Mesenchymal stem cell (in vitro differentiated cells and primary cell): ENCODE measurements around the gene SLFN5.

Experiments
- DNase-seq: peaks from one replicate; pipeline ENCODE4 v3.0.0-alpha.2; 2013
- H2AFZ ChIP-seq: one replicate; pipeline ENCODE4 v1.6.1; 2013; ENCODE audit warnings: low read depth, mild to moderate bottlenecking, control low read depth, inconsistent platforms, low read length, moderate library complexity
- H2AK5ac ChIP-seq: 2 replicates; pipeline ENCODE4 v1.6.1; 2013; ENCODE audit warnings: low read length, moderate library complexity, mild to moderate bottlenecking, inconsistent platforms; ENCODE audit not compliant: severe bottlenecking
- H2BK120ac ChIP-seq: one replicate; pipeline ENCODE4 v1.6.1; 2013; ENCODE audit warnings: low read depth, mild to moderate bottlenecking, inconsistent platforms, low read length, moderate library complexity
- H2BK12ac ChIP-seq, 2 experiments: one replicate each; pipeline ENCODE4 v1.6.1; 2013; ENCODE audit warnings: inconsistent platforms in 2 of 2, low read length in 2 of 2, mild to moderate bottlenecking in 2 of 2, moderate library complexity in 2 of 2, control low read depth in 1 of 2
- H2BK15ac ChIP-seq: one replicate; pipeline ENCODE4 v1.6.1; 2013; ENCODE audit warnings: mild to moderate bottlenecking, low read depth, inconsistent platforms; ENCODE audit not compliant: poor library complexity, severe bottlenecking
- H2BK5ac ChIP-seq: 2 replicates; pipeline ENCODE4 v1.6.1; 2013; ENCODE audit warnings: low read depth, mild to moderate bottlenecking, low read length, control low read depth, inconsistent platforms; ENCODE audit not compliant: poor library complexity, severe bottlenecking
- H3K14ac ChIP-seq, 2 experiments: one replicate each; pipeline ENCODE4 v1.6.1; 2013; ENCODE audit warnings: inconsistent platforms in 2 of 2, low read length in 2 of 2, control low read depth in 1 of 2, mild to moderate bottlenecking in 1 of 2, moderate library complexity in 1 of 2
- H3K18ac ChIP-seq, 2 experiments: one replicate each; pipeline ENCODE4 v1.6.1; 2013; ENCODE audit warnings: inconsistent platforms in 2 of 2, low read length in 2 of 2, control low read depth in 1 of 2, low read depth in 1 of 2, mild to moderate bottlenecking in 1 of 2
- H3K23ac ChIP-seq, 2 experiments: one replicate each; pipeline ENCODE4 v1.6.1; 2013; ENCODE audit warnings: inconsistent platforms in 2 of 2, low read length in 2 of 2, mild to moderate bottlenecking in 2 of 2, moderate library complexity in 2 of 2, control low read depth in 1 of 2
- H3K27ac ChIP-seq: 2 replicates; pipeline ENCODE4 v1.5.1; 2013; ENCODE audit warnings: mild to moderate bottlenecking, moderate library complexity, low read length, control low read depth, inconsistent platforms; ENCODE audit not compliant: poor library complexity, severe bottlenecking
- H3K27me3 ChIP-seq, 2 experiments: 2 replicates each; pipeline versions ENCODE4 v1.6.1 to v1.7.0; 2013; ENCODE audit warnings: low read length in 2 of 2, mild to moderate bottlenecking in 2 of 2, moderate library complexity in 2 of 2, control low read depth in 1 of 2, inconsistent platforms in 1 of 2; ENCODE audit not compliant: control insufficient read depth in 1 of 2, insufficient read depth in 1 of 2
- H3K36me3 ChIP-seq, 2 experiments: 2 replicates each; pipeline versions ENCODE4 v1.6.1 to v1.7.0; 2013; ENCODE audit warnings: low read length in 2 of 2, control low read depth in 1 of 2, inconsistent platforms in 1 of 2, low read depth in 1 of 2, mild to moderate bottlenecking in 1 of 2; ENCODE audit not compliant: insufficient read depth in 2 of 2, control insufficient read depth in 1 of 2
- H3K4ac ChIP-seq, 2 experiments: one replicate each; pipeline ENCODE4 v1.6.1; 2013; ENCODE audit warnings: inconsistent platforms in 2 of 2, low read length in 2 of 2, mild to moderate bottlenecking in 2 of 2, moderate library complexity in 2 of 2, control low read depth in 1 of 2, low read depth in 1 of 2
- H3K4me1 ChIP-seq: 2 replicates; pipeline ENCODE4 v1.6.1; 2013; ENCODE audit warnings: low read depth, low read length, control low read depth; ENCODE audit not compliant: control insufficient read depth, insufficient read depth
- H3K4me2 ChIP-seq: 2 replicates; pipeline ENCODE4 v1.6.1; 2013; ENCODE audit warnings: low read length, mild to moderate bottlenecking, inconsistent platforms; ENCODE audit not compliant: poor library complexity, severe bottlenecking
- H3K4me3 ChIP-seq, 2 experiments: 2 replicates each; pipeline versions ENCODE4 v1.5.1 to v1.7.0; 2013; ENCODE audit warnings: low read length in 2 of 2, mild to moderate bottlenecking in 2 of 2, control low read depth in 1 of 2, low read depth in 1 of 2; ENCODE audit not compliant: insufficient read depth in 1 of 2
- H3K79me1 ChIP-seq: replicated peaks from 2 replicates; pipeline ENCODE4 v1.6.1; 2013; ENCODE audit warnings: mild to moderate bottlenecking, control low read depth, low read length, inconsistent platforms; ENCODE audit not compliant: poor library complexity, severe bottlenecking
- H3K9ac ChIP-seq: 2 replicates; pipeline ENCODE4 v1.7.0; 2013; ENCODE audit warnings: mild to moderate bottlenecking, low read length, moderate library complexity
- H3K9me3 ChIP-seq: 2 replicates; pipeline ENCODE4 v1.7.0; 2013; ENCODE audit warnings: mild to moderate bottlenecking, low read length; ENCODE audit not compliant: control insufficient read depth
- H4K8ac ChIP-seq: one replicate; pipeline ENCODE4 v1.6.1; 2013; ENCODE audit warnings: inconsistent platforms, mild to moderate bottlenecking, low read length, moderate library complexity
- H4K91ac ChIP-seq: one replicate; pipeline ENCODE4 v1.6.1; 2013; ENCODE audit warnings: mild to moderate bottlenecking, low read length, inconsistent platforms
- WGBS: methylation state at CpG from one replicate; pipeline ENCODE4 v1.1.7; 2013; ENCODE audit warnings: mixed read lengths; 5-methylcytosine and 5-hydroxymethylcytosine counted together

Gene SLFN5

DNA sequence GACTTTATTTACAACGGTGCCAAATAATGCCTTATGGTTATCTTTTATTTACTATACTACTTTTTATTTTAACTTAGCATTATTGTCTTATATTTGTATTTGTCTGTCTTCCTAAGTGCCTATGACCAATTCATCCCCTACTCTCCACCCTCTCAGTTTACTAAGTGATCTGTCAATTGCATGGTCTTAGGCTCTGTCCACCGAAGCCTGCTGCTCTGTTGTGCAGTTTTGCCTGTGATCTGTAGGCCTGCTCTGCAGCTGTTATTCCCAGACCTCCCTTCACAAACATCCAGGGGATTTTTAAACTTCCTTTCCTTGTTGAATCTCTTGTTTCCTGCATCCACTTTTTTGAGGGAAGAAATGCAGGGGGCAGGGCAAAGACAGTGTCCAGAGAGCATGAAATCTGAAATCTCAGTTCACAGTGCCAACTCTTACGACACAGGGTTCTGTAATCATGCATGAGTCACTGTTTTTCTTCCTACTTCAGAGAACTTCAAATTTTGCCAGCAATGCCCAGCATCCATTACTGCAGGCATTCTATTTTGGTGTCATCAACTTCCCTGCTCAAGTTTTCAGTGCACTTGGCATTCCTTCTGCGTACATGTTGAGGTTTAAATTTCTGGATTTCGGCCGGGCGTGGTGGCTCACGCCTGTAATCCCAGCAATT, 11.4 kb downstream of the SLFN5 start:
- peak overlapping the region; percentile 56 for H3K9ac ChIP-seq
- DNase-seq: peak; percentile 86
- H3K14ac ChIP-seq: no peak overlapping the region
- no peak overlapping the region for H3K23ac ChIP-seq
- no peaks in the 10 kb centered on the region for H3K79me1 ChIP-seq
- peak overlapping the region in 1 of 2 experiments; percentile 7 for H3K4me3 ChIP-seq
- H3K27me3 ChIP-seq: peaks cover 0 to 5% of the 10 kb centered on the region in 2 experiments
- H3K4me1 ChIP-seq: peaks cover 3% of the 10 kb centered on the region
- H3K4ac ChIP-seq: no peak overlapping the region
- H3K9me3 ChIP-seq: no peaks in the 10 kb centered on the region
- no peak overlapping the region for H2BK120ac ChIP-seq
- H2BK12ac ChIP-seq: no peak overlapping the region
- H3K18ac ChIP-seq: no peak overlapping the region
- H2BK5ac ChIP-seq: no peak overlapping the region
- H2AFZ ChIP-seq: no peak overlapping the region
- no peak overlapping the region for H3K27ac ChIP-seq
- 67% methylated on average over 7 of the region's 8 CpGs for WGBS
- H4K8ac ChIP-seq: no peak overlapping the region
- H3K36me3 ChIP-seq: peaks cover 0 to 53% of the 10 kb centered on the region in 2 experiments
- H2AK5ac ChIP-seq: no peak overlapping the region
- H2BK15ac ChIP-seq: no peak overlapping the region
- no peak overlapping the region for H3K4me2 ChIP-seq
- H4K91ac ChIP-seq: no peak overlapping the region

DNA sequence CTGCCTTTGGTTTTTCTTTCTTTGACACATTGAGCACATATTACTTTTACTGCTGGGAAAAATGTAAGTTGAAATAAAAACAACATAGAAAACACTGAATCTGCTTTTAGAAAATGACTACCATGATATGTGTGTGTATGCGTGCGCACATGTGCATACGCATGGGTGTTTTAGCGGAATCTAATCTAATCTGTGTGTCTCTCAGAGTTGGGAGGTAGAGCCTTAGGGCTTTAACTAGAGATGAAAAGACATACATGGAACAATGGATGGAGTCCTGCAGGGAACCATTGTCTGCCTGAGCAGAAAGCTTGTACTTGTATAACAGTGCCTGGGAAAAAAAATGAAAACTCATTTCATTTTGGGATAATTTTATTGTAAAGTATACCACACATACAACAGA, 12.4 kb downstream of the SLFN5 start:
- H2BK15ac ChIP-seq: no peak overlapping the region
- H3K4me1 ChIP-seq: peaks cover 3% of the 10 kb centered on the region
- no peak overlapping the region for H3K4ac ChIP-seq
- no peak overlapping the region for H2AFZ ChIP-seq
- H3K4me3 ChIP-seq: no peak overlapping the region
- no peak overlapping the region for H3K4me2 ChIP-seq
- no peak overlapping the region for H3K14ac ChIP-seq
- no peak overlapping the region for H4K8ac ChIP-seq
- H4K91ac ChIP-seq: no peak overlapping the region
- H3K23ac ChIP-seq: no peak overlapping the region
- H3K27me3 ChIP-seq: peaks cover 0 to 5% of the 10 kb centered on the region in 2 experiments
- H2BK120ac ChIP-seq: no peak overlapping the region
- peaks cover 0 to 54% of the 10 kb centered on the region in 2 experiments for H3K36me3 ChIP-seq
- no peak overlapping the region for H2BK5ac ChIP-seq
- 96% methylated on average over 4 of the region's 4 CpGs for WGBS
- no peak overlapping the region for H3K18ac ChIP-seq
- DNase-seq: no peak
- H3K9ac ChIP-seq: peak overlapping the region; percentile 7
- H2BK12ac ChIP-seq: no peak overlapping the region
- no peaks in the 10 kb centered on the region for H3K79me1 ChIP-seq
- no peak overlapping the region for H3K27ac ChIP-seq
- no peak overlapping the region for H2AK5ac ChIP-seq
- no peaks in the 10 kb centered on the region for H3K9me3 ChIP-seq

DNA sequence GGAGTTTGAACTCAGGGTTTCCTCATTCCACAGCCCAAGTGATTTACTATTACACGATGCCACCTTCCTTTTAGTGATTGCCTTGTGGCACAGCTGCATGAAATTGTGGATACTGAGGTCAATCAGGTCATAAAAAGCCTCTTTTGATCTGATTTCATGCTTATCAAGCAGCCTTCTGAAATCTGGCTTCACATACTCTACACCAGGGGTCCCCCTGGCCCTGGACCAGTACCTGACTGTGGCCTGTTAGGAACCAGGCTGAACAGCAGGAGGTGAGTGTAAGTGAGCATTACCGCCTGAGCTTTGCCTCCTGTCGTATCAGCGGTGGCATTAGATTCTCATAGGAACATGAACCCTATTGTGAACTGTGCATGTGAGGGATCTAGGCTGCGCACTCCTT, 13.8 kb downstream of the SLFN5 start:
- Histone ChIP-seq H3K27me3 (peaks cover 0 to 5% of the 10 kb centered on the region in 2 experiments), H3K79me1 (no peaks in the 10 kb centered on the region), H3K9ac (no peak overlapping the region), H3K23ac (no peak overlapping the region), H2BK5ac (no peak overlapping the region), H3K36me3 (peaks cover 0 to 61% of the 10 kb centered on the region in 2 experiments), H2AK5ac (no peak overlapping the region), H2BK12ac (no peak overlapping the region), H3K18ac (no peak overlapping the region), H4K8ac (no peak overlapping the region), H3K4me1 (peaks cover 3% of the 10 kb centered on the region), H3K14ac (no peak overlapping the region), H3K27ac (no peak overlapping the region), H3K4me2 (no peak overlapping the region), H3K9me3 (no peaks in the 10 kb centered on the region), H2BK120ac (no peak overlapping the region), H2BK15ac (no peak overlapping the region), H3K4ac (no peak overlapping the region), H3K4me3 (no peak overlapping the region), H2AFZ (no peak overlapping the region), H4K91ac (peak overlapping the region; percentile 35)
- no peak for DNase-seq
- WGBS: 82% methylated on average over 5 of the region's 5 CpGs

DNA sequence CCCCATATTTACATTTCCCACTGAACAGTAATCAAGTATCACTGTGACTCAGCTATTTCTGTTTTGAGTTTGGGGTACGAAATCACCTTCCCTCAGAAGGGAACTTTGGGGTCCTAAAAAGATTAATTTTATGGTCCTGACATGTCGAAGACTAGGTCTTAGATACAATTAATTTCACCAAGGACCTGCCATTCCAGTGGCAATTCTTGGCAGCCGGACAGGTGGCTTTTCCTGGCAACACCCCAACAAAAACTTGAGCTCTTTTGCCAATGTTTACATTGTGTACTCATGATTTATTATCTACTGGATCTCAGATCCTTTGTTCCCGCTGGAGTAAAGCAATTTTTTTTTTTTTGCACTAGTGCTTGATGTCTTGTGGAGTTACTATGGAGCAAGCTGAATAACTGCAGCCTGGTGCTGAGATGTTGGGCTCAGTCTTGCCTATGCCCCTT, 14.4 kb downstream of the SLFN5 start:
- H3K4me1 ChIP-seq: peaks cover 3% of the 10 kb centered on the region
- no peak overlapping the region for H3K27ac ChIP-seq
- no peaks in the 10 kb centered on the region for H3K9me3 ChIP-seq
- WGBS: 53% methylated on average over 3 of the region's 4 CpGs
- H2BK12ac ChIP-seq: no peak overlapping the region
- H2AFZ ChIP-seq: no peak overlapping the region
- no peak overlapping the region for H3K14ac ChIP-seq
- no peak for DNase-seq
- peaks cover 0 to 66% of the 10 kb centered on the region in 2 experiments for H3K36me3 ChIP-seq
- no peak overlapping the region for H2BK5ac ChIP-seq
- no peak overlapping the region for H4K8ac ChIP-seq
- H3K9ac ChIP-seq: peak overlapping the region; percentile 24
- no peak overlapping the region for H3K4me3 ChIP-seq
- no peak overlapping the region for H2BK120ac ChIP-seq
- H4K91ac ChIP-seq: no peak overlapping the region
- H3K4ac ChIP-seq: no peak overlapping the region
- H3K18ac ChIP-seq: no peak overlapping the region
- no peak overlapping the region for H3K23ac ChIP-seq
- no peak overlapping the region for H2BK15ac ChIP-seq
- H2AK5ac ChIP-seq: no peak overlapping the region
- peaks cover 0 to 5% of the 10 kb centered on the region in 2 experiments for H3K27me3 ChIP-seq
- no peak overlapping the region for H3K4me2 ChIP-seq
- no peaks in the 10 kb centered on the region for H3K79me1 ChIP-seq
